IPS DF 4.7 (cell line): ENCODE data around the gene USP8.
A peak's percentile ranks its signal among the peaks of the same experiment; 100 is the strongest.
"Not testable (repeated sequence)": the region's sequence is repeated elsewhere in the genome, so short reads cannot be mapped to it uniquely, and the experiment has no call there.

ENCODE experiments used
- DNase-seq: peaks from one replicate; pipeline ENCODE4 v3.0.0-alpha.2; 2013; ENCODE audit warnings: low spot score; ENCODE audit errors: extremely low read depth

Gene USP8

DNA sequence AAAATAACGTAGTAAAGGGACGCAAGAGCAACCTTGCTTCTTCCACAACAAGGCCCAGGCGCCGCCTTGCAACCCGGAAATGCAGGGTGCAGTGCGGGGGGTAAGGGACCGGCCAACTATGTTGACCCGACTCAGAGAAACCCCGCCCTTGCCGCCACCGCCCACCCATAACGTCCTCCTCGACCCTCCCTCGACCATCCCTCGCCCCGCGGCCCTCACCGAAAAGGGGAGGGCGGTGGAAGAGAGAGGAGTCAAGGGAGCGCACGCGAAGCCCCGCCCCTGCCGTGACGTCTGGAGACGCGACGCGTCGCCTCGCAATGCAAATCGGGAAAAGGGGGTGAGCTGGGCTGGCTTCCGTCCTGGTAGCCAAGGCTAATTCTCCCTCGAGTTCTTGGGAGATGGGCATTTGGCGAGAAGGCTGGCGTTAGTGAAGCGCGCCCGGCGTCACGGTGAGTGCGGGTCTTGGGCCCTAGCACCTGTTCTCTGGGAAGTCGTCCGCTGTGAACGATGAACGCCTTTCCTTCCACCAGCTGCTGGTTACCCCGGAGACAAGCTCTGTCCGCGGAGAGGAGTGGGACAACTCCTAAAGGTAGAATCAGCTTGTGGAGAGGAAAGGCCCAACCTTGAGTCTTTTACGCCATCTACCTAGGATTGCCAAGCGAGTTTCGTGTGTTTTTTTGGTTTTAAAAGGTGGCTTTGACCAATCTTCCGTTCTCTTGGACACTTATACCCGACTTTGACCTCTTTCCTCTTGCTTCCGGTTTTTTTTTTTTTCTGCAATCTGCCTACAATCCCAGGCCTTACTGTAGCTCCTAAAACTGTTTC, at the start of gene USP8:
Gene USP8, plus strand, starts transcription at position 340 of the 825 bp plus-strand sequence. CDS start 14,669 bp downstream, outside the sequence.
- DNase-seq: peak; percentile 92

DNA sequence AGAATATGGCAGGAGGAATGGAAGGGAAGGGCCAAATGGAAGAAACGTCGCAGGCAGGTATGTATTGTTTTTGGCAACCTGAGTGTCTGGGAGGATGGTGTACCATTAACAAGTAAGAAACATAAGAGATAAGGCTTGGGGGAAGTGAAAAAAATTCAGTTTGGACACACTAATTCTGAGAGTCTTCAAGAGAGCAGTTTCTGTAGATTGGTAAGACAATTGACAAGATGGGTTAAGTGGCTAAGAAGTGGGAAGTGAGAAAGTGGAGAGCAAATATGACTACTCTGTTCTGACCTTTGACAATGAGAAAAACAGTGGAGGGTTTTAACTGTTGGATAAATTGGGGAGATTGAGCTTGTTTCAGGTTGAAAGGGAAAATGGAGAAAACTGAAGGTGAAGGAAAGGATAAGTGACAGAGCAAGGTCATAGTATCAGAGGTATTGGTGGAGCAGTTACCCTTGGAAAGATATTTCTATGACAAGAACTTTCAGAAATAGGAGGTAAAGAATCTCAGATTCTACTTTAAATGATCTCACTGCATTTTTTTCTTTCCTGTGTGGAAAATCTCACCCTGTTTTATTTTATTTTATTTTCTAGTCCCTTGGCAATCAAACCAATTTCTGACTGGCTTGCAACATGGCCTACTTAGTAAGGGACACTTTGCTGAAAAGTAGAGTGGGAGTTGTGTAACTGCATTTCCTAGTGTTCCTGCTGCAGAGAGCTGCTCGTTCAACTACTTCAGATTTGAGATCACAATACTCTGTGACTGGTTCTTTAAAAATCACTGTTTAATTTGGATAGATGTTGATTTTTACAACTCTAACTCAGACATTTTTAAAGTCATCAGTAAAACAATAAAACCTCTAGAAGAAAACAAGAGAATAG, 46.1 kb upstream of the USP8 start:
- no peak for DNase-seq

GRCh38 chr15:50378776-50379175, 45.4 kb upstream of the USP8 start:
- DNase-seq: no peak

DNA sequence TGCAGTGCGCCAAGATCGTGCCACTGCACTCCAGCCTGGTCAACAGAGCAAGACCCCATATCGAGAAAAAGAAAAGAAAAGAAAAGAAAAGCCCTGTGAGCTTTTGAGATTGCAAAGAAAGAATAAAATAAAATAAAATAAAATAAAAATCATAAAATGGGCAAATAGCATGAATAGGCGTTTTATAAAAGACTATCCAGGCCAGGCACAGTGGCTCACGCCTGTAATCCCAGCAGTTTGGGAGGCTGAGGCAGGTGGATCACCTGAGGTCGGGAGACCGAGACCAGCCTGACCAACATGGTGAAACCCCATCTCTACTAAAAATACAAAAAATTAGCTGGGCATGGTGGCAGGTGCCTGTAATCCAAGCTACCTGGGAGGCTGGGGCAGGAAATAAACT, 44.8 kb upstream of the USP8 start:
- not testable (repeated sequence) for DNase-seq

GRCh38 chr15:50380089-50380488, 44.1 kb upstream of the USP8 start:
- no peak for DNase-seq

DNA sequence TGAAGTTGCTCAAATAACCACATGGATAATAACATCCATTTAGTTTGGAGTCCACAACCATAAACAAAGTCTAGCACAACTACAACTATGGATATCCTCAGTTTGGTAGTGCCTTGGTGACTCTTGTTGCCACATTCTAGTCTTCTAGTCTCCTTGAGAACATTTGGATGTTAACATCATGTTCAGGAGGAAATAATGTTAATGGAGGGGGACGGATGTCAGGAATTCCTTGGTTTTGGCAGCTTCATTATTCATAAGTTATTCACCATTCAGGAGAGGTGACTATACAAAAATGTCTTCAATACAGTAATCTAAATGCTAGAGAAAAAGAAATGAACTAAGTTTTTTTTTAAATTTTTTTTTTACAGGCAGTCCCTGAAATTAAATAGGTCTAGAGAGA, 42.8 kb upstream of the USP8 start:
- DNase-seq: no peak

- DNase-seq: not testable (repeated sequence)
Observed at GRCh38 chr15:50382408-50382807, 41.8 kb upstream of the USP8 start.

DNA sequence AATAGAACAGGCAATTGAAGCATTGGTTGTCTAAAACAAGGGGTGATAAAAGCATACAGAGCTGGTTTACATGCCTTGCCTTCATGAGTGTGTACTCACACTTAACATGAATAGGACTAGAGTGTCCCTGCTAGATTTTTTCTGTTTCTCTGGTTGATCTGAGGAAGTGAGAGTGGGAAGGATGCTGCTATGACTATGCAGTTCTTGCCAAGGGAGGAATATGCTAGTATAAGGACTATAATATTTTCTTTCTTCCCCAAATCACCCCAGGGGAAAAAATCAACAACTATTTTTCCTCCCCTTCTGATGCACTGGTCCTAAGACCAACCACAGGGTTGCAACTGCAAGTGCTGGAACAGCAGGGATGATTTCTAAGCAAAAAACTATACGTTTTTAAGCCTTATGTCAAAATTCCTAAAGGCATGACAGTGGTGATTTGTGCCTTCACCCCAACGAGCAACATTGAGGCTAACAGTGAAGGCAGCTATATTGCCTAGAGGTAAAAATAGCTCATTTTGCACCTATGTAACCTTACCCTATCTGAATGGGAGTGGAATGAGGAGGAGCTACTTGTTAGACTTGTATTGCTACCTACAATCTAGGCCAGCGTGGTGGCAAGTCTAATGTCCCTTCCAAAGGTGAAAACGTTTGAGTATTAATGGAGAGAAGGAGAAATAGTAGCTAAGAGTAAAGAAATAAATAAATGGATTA, 33.5 kb upstream of the USP8 start:
- DNase-seq: no peak

DNA sequence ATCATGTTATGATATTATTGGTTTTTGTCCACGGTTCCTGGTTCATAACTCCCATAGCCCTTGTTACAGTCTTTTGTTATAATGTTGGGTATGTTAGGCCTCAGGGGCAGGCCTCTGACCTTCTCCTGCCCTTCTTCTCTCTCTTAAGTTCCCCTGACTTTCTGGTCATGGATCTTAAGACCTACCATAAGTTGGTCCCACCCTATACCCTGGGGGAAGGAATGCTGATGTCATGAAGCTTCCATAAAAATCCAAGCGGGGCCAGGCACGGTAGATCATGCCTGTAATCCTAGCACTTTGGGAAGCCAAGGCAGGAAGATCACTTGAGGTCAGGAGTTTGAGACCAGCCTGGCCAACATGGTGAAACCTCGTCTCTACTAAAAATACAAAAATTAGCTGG, 32.6 kb upstream of the USP8 start:
- not testable (repeated sequence) for DNase-seq

- no peak for DNase-seq
Observed at GRCh38 chr15:50411870-50412269, 12.3 kb upstream of the USP8 start.

DNA sequence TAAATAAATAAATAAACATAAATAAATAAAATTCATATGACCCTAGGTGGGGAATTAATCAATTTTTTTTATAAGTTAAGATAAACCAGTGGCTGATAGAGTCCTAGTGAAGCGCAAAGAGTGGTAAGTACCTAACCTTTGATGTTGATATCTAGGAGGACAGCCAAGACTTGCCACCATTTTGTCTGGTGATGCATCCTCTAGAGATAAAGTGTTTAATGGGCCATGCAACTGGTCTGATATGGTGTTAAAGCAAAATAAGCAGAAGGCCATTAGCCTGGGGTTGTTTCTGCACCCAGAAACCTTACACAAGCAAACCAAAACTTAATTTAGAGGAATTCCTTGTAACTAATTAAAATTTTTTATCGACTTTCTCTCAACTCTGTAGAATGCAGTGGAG, 9.6 kb upstream of the USP8 start:
- DNase-seq: no peak

DNA sequence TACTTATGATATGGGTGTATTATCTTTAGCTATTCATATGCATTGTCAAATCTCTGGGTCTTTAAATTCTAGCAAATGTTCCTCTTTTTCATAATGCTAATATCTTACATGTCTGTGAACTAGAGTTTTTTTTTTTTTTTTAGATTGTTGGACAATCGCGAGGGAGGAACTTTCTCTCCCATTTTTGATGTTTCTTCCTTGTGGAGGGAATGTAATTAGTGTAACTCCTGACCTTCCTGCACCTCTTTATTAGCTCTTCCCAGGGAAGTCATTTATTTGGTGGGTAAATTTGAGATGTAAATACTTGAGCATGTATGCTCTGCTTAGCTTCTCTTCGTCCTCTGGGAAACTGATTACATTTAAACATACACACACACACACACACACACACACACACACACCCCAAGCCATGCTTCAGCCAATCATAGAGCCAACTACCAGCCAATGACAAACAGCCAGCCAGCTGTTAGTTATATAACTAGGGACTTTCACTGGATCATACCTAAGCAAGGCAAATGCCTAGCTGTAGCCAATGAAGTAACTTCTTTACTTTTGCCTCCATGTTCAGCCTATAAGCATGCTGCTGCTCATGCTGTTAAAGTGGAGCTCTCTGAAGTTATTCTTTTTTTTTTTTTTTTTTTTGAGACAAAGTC, 8.3 kb upstream of the USP8 start:
- DNase-seq: no peak

DNA sequence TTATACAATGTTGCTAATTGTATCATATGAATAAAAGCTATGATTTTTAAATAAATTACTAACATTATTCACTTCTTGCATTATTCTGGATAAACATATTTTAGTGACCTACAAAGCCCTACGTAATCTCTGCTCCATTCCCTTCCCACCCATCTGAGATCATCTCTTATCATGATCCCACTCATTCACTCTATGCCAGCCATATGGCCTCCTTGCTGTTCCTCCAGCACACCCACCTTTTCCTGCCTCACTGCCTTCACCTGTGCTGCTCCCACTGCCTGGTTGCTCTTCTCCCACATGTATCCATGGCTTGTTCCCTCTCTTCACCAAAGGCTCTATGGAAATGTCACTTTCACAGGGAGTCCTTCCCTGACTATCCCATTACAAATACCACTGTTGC, 7.3 kb upstream of the USP8 start:
- no peak for DNase-seq

DNA sequence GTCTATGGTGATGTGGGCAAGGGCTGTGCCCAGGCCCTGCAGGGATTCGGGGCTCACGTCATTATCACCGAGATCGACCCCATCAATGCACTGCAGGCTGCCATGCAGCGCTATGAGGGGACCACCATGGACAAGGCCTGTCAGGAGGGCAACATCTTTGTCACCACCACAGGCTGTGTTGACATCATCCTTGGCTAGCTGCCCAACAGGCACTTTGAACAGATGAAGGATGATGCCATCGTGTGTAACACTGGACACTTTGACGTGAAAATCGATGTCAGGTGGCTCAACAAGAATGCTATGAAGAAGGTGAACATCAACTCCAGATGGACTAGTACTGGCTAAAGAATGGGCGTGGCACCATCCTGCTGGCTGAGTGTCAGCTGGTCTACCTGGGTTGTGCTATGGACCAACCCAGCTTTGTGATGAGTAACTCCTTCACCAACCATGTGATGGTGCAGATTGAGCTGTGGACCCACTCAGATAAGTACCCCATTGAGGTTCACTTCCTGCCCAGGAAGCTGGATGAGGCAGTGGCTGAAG, 6.1 kb upstream of the USP8 start:
- no peak for DNase-seq

DNA sequence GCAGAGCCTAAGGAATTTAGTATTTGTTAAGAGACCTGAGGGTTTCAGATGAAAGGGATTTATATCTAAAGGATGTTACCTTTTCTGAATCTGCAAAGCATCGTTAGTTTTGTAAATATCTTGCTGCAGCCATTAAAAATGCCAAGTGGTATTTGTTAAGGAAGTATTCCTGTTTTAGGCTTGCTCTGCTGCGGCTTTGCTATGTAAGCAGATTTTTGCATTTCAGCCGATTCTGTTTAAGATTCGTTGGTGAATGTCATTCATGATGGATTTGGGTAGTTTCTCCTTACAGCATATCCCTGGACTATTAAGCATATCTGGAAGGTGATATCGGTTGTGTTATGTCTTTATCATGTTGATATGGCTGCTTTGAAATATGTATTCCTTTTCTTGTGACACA, 1.0 kb downstream of the USP8 start:
- DNase-seq: no peak

- not testable (repeated sequence) for DNase-seq
Observed at GRCh38 chr15:50425678-50426246, 1.6 kb downstream of the USP8 start.

- no peak for DNase-seq
Observed at GRCh38 chr15:50426428-50426827, 2.2 kb downstream of the USP8 start.

- no peak for DNase-seq
Observed at GRCh38 chr15:50431204-50431603, 7.0 kb downstream of the USP8 start.

- no peak for DNase-seq
Observed at GRCh38 chr15:50432230-50432629, 8.0 kb downstream of the USP8 start.

GRCh38 chr15:50435772-50436171, 11.6 kb downstream of the USP8 start:
- DNase-seq: no peak

DNA sequence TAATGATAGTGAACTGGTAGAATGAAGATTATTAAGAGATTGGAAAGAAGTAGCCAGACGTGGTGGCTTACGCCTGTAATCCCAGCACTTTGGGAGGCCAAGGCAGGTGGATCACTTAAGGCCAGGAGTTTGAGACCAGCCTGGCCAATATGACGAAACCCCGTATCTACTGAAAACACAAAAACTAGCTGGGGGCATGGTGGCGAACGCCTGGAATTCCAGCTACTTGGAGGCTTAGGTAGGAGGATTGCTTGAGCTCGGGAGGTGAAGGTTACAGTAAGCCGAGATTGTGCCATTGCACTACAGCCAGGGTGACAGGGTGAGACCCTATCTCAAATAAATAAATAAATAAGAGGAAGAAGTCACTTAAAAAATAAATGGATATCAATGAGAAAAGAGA, 14.0 kb downstream of the USP8 start:
- no peak for DNase-seq
